NT2/D1 (cell line): ENCODE data around the gene CHN2.

Experiments
- SUZ12 ChIP-seq: IDR thresholded peaks from 2 replicates; pipeline ENCODE4 v1.6.1; 2011; ENCODE audit not compliant: insufficient read length, insufficient read depth; ENCODE audit errors: extremely low read depth
- YY1 ChIP-seq: IDR thresholded peaks from 2 replicates; pipeline ENCODE4 v1.6.1; 2011; ENCODE audit not compliant: insufficient read length, insufficient read depth
- ZNF274 ChIP-seq: IDR thresholded peaks from 2 replicates; pipeline ENCODE4 v1.6.1; 2011; ENCODE audit warnings: mild to moderate bottlenecking, low read depth, low read length

DNA sequence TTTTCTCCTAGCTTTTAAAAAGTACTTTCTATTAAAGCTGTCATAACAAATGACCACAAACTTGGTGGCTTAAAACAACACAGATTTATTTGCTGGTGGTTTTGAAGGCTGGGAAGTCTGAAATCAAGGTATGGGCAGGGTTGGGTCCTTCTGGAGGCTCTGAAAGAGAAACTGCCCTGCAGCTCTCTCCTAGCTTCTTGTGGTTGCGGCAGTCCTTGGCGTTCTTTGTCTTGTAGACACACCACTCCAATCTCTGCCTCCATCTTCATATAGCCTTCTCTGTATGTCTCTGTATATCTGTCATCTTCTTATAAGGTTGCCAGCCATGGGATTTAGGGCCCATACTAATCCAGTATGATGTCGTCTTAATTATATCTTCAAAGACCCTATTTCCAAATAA is 289.7 kb downstream of the CHN2 start:
- TF ChIP-seq YY1 (no peak), SUZ12 (no peak), ZNF274 (no peak)
